Bronchial smooth muscle cell (primary cell): ENCODE results near the gene ARFRP1. TPM values are rescaled to one million over a fixed set of nuclear protein-coding genes. Genes with fewer than 3 reads are reported as not detected.

Experiments
- total RNA-seq: library from RNA; depleted of rRNA; stranded (reverse); fragments of >200 nt; gene quantifications from 2 replicates; pipeline ENCODE4 v1.2.1, GENCODE V29; 2014

ARFRP1 gene, protein sequence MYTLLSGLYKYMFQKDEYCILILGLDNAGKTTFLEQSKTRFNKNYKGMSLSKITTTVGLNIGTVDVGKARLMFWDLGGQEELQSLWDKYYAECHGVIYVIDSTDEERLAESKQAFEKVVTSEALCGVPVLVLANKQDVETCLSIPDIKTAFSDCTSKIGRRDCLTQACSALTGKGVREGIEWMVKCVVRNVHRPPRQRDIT
- total RNA-seq, result 36.7 and 63.4 TPM in 2 replicates

GRCh38 chr20:63707558-63708300, at the start of gene ARFRP1, which contains the start of gene ZGPAT:
ARFRP1 (minus strand) TSS chr20:63707976; CDS start chr20:63707091, 885 bp downstream.
ZGPAT (plus strand) TSS chr20:63708039; CDS start chr20:63708581, 542 bp downstream.

GRCh38 chr20:63739130-63740069, 31.6 kb upstream of the ARFRP1 start, which contains the start of gene SLC2A4RG:
SLC2A4RG (plus strand) TSS chr20:63739776; CDS start chr20:63739913, 137 bp downstream.

GRCh38 chr20:63735859-63736718, 28.3 kb upstream of the ARFRP1 start, which contains the start of gene LIME1:
LIME1 (plus strand) TSS chr20:63736664; CDS start chr20:63737550, 886 bp downstream.

GRCh38 chr20:63696628-63697356, 11.0 kb downstream of the ARFRP1 start, which contains the start of gene TNFRSF6B:
TNFRSF6B (plus strand) TSS chr20:63696652; CDS start chr20:63696768, 116 bp downstream.

GRCh38 chr20:63657937-63658748, 49.6 kb downstream of the ARFRP1 start, which contains the start of gene RTEL1:
RTEL1 (plus strand) TSS chr20:63658312; CDS start chr20:63659403, 1,091 bp downstream.

GRCh38 chr20:63653041-63653973, 54.5 kb downstream of the ARFRP1 start, which contains the start of gene STMN3:
STMN3 (minus strand) TSS chr20:63653424; CDS start chr20:63653345, 79 bp downstream.

Other genes with a start within 250 kb of the ARFRP1 start
- not detected in 2 replicates for gene KCNQ2, start 235.3 kb downstream of the ARFRP1 start, total RNA-seq
- gene EEF1A2, start 208.9 kb downstream of the ARFRP1 start, total RNA-seq, result 0.43 and 0.79 TPM in 2 replicates
- gene PPDPF, start 187.2 kb downstream of the ARFRP1 start, total RNA-seq, result 14.9 and 23.5 TPM in 2 replicates
- gene PTK6, start 170.6 kb downstream of the ARFRP1 start, total RNA-seq, result 0.09 and 0.16 TPM in 2 replicates
- gene SRMS, start 160.2 kb downstream of the ARFRP1 start, total RNA-seq, result not detected in 2 replicates
- gene FNDC11, start 153.8 kb downstream of the ARFRP1 start, total RNA-seq, result 0.60 and 0.95 TPM in 2 replicates
- gene HELZ2, start 133.7 kb downstream of the ARFRP1 start, total RNA-seq, result 36.8 and 38.1 TPM in 2 replicates
- 6.0 and 6.5 TPM in 2 replicates for gene GMEB2, start 80.9 kb downstream of the ARFRP1 start, total RNA-seq
- 7.2 and 11.7 TPM in 2 replicates for gene STMN3, start 54.6 kb downstream of the ARFRP1 start, total RNA-seq
- 7.7 and 9.9 TPM in 2 replicates for gene RTEL1, start 49.7 kb downstream of the ARFRP1 start, total RNA-seq
- gene TNFRSF6B, start 11.3 kb downstream of the ARFRP1 start, total RNA-seq, result 0.52 and 18.1 TPM in 2 replicates
- gene ZGPAT, start 63 bp upstream of the ARFRP1 start, total RNA-seq, result 18.4 and 25.1 TPM in 2 replicates
- gene LIME1, start 28.7 kb upstream of the ARFRP1 start, total RNA-seq, result 2.4 and 3.0 TPM in 2 replicates
- 17.7 and 18.8 TPM in 2 replicates for gene SLC2A4RG, start 31.8 kb upstream of the ARFRP1 start, total RNA-seq
- gene ZBTB46, start 123.3 kb upstream of the ARFRP1 start, total RNA-seq, result 23.6 and 54.7 TPM in 2 replicates
- gene ABHD16B, start 153.5 kb upstream of the ARFRP1 start, total RNA-seq, result under 0.01 TPM in 1 of 2 replicates, not detected in the other
- 95.0 and 133 TPM in 2 replicates for gene TPD52L2, start 157.3 kb upstream of the ARFRP1 start, total RNA-seq
- gene DNAJC5, start 187.2 kb upstream of the ARFRP1 start, total RNA-seq, result 39.9 and 40.2 TPM in 2 replicates
- 16.2 and 21.0 TPM in 2 replicates for gene UCKL1, start 248.4 kb upstream of the ARFRP1 start, total RNA-seq